ENCODE measurements around the gene MFSD12. TPM values are rescaled to one million over a fixed set of nuclear protein-coding genes. Genes with fewer than 3 reads are reported as not detected.

Gene MFSD12
- total RNA-seq = 10 to 100 TPM; 22.3 to 77.3 (median 48.7) TPM

- Histone ChIP-seq H3K27me3 (no peaks in the 10 kb centered on the region), H3K9me3 (no peaks in the 10 kb centered on the region), H3K27ac (peak within 1 kb of the TSS; percentile 89 to 94 (median 90)), H3K4me3 (peak within 1 kb of the TSS; percentile 79 to 91 (median 86)), H3K4me1 (peaks cover 19% of the 10 kb centered on the region in 2 donors), H3K36me3 (no peaks in the 10 kb centered on the region)
- in situ Hi-C loops (cut with MboI; ENCODE audit: low sequenced_read_pairs in 4 of 4) (no loop called here), intact Hi-C loops (cut with DNase I; ENCODE audit: low total_unique reads) (loop anchor here (1.0 to 2.0 kb wide), 2 partner anchors 15 to 69 kb away; partner anchors contain the start of genes CACTIN and HMG20B)
- ATAC-seq = peak; percentile 89 to 91
- TF ChIP-seq POLR2A (IDR thresholded peaks at IDR 0.05) = peak; percentile 92 to 94
- TF ChIP-seq, protein P1, sequence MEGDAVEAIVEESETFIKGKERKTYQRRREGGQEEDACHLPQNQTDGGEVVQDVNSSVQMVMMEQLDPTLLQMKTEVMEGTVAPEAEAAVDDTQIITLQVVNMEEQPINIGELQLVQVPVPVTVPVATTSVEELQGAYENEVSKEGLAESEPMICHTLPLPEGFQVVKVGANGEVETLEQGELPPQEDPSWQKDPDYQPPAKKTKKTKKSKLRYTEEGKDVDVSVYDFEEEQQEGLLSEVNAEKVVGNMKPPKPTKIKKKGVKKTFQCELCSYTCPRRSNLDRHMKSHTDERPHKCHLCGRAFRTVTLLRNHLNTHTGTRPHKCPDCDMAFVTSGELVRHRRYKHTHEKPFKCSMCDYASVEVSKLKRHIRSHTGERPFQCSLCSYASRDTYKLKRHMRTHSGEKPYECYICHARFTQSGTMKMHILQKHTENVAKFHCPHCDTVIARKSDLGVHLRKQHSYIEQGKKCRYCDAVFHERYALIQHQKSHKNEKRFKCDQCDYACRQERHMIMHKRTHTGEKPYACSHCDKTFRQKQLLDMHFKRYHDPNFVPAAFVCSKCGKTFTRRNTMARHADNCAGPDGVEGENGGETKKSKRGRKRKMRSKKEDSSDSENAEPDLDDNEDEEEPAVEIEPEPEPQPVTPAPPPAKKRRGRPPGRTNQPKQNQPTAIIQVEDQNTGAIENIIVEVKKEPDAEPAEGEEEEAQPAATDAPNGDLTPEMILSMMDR (IDR thresholded peaks at IDR 0.05 in 4 of 5, conservative IDR thresholded peaks at IDR 0.05 in 1 of 5) = no peak
- peak; percentile 93 for DNase-seq
Measured at GRCh38 chr19:3557461-3558248, at the start of gene MFSD12. Gene MFSD12 (minus strand): TSS chr19:3557586. CDS start chr19:3557403, 183 bp downstream.

DNA sequence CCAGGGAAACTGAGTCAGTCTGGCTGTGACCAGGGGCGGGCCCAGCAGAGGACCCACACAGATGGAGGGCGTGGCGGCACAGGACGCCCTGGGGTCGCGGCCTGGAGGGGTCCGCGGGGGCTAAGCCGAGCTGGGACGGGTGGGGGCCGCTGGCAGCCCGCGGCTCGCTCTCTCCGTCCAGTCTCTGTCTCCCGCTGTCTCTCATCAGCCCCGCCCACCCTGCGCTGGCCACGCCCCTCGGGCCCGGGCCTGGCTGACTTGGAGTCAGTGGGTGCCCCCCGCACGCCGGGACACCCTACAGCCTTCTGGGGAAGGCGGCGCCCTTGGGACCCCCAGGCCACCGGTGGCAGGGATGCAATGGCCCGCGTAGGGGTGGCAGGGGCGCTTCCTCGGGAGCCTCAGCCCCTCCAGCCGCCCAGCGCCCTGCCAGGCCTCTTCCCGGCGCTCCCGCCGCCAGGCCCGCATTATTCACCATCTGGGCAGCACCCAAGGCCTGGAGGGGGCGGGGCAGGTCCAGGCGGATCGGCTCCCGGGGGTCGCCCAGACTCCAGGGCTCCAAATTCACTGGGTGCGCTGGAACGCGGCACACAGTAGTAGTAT lies 49.4 kb upstream of the MFSD12 start, which contains the start of gene TBXA2R:
TSS of gene TBXA2R (minus strand) at position 186 of the 600 bp plus-strand sequence. CDS start 6,241 bp downstream, outside the sequence.
- peak within 1 kb of the TSS; percentile 62 to 80 (median 74) for H3K27ac ChIP-seq
- H3K9me3 ChIP-seq = no peaks in the 10 kb centered on the region
- peak in 1 of 2 donors; percentile 28 for DNase-seq
- H3K27me3 ChIP-seq = peaks cover 20 to 24% (median 21%) of the 10 kb centered on the region in 3 donors
- in situ Hi-C loops (cut with MboI; ENCODE audit: low sequenced_read_pairs in 4 of 4) (no loop called here), intact Hi-C loops (cut with DNase I; ENCODE audit: low total_unique reads) (no loop called here)
- H3K4me3 ChIP-seq = peak within 1 kb of the TSS; percentile 53 to 58 (median 56)
- peak; percentile 44 to 45 for ATAC-seq
- TF ChIP-seq, protein P1 (IDR thresholded peaks at IDR 0.05 in 4 of 5, conservative IDR thresholded peaks at IDR 0.05 in 1 of 5) = no peak
- peak in 1 of 2 donors; percentile 19 for TF ChIP-seq POLR2A (IDR thresholded peaks at IDR 0.05)
- peaks cover 2 to 15% of the 10 kb centered on the region in 2 donors for H3K36me3 ChIP-seq
- peaks cover 8 to 23% of the 10 kb centered on the region in 2 donors for H3K4me1 ChIP-seq

- no peaks in the 10 kb centered on the region for H3K9me3 ChIP-seq
- in situ Hi-C loops (cut with MboI; ENCODE audit: low sequenced_read_pairs in 4 of 4) = no loop called here
- peaks cover 0 to 10% of the 10 kb centered on the region in 2 donors for H3K36me3 ChIP-seq
- H3K4me1 ChIP-seq = peaks cover 8 to 23% of the 10 kb centered on the region in 2 donors
- intact Hi-C loops (cut with DNase I; ENCODE audit: low total_unique reads) = no loop called here
- no peak for ATAC-seq
- no peak for DNase-seq
- TF ChIP-seq, protein P1 (IDR thresholded peaks at IDR 0.05 in 4 of 5, conservative IDR thresholded peaks at IDR 0.05 in 1 of 5) = no peak
- TF ChIP-seq POLR2A (IDR thresholded peaks at IDR 0.05) = no peak
- peaks cover 20 to 24% (median 21%) of the 10 kb centered on the region in 3 donors for H3K27me3 ChIP-seq
- H3K27ac ChIP-seq = peak overlapping the region; percentile 62 to 80 (median 74)
- H3K4me3 ChIP-seq = peak overlapping the region; percentile 53 to 58 (median 56)
Measured at GRCh38 chr19:3606174-3606689, 48.8 kb upstream of the MFSD12 start.

DNA sequence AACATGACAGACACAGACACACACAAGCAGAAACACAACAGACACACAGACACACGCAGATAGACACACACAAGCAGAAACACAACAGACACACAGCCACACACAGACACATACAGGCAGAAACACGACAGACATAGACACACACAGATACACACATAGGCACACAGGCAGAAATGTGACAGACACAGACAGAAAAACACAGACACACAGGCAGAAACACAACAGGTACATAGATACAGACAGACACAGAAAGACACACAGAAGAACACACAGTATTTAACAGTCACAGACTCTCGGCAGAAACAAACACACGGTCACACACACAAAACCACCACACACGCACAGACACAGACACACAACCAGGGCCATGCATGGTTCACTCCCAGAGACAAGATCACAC lies 48.4 kb upstream of the MFSD12 start:
- peak overlapping the region; percentile 62 to 80 (median 74) for H3K27ac ChIP-seq
- H3K9me3 ChIP-seq = no peaks in the 10 kb centered on the region
- ATAC-seq (no peak), DNase-seq (no peak)
- peak overlapping the region; percentile 53 to 58 (median 56) for H3K4me3 ChIP-seq
- intact Hi-C loops (cut with DNase I; ENCODE audit: low total_unique reads) (no loop called here), in situ Hi-C loops (cut with MboI; ENCODE audit: low sequenced_read_pairs in 4 of 4) (no loop called here)
- H3K36me3 ChIP-seq = peaks cover 0 to 6% of the 10 kb centered on the region in 2 donors
- no peak for TF ChIP-seq POLR2A (IDR thresholded peaks at IDR 0.05)
- TF ChIP-seq, protein P1 (IDR thresholded peaks at IDR 0.05 in 4 of 5, conservative IDR thresholded peaks at IDR 0.05 in 1 of 5) = no peak
- H3K4me1 ChIP-seq = peaks cover 8 to 23% of the 10 kb centered on the region in 2 donors
- H3K27me3 ChIP-seq = peaks cover 20 to 24% (median 21%) of the 10 kb centered on the region in 3 donors
